Thoracic aorta (tissue), 2 donors: ENCODE results near the gene CLSTN3. TPM values are rescaled to one million over a fixed set of nuclear protein-coding genes. Genes with fewer than 3 reads are reported as not detected.

Experiments used
- ATAC-seq: fragments of 150-250 bp; one replicate; pipeline ENCODE4 v1.8.0; 2017; ENCODE audit warnings: low read depth; ENCODE audit not compliant: insufficient number of reproducible peaks, low FRiP score
- DNase-seq: peaks from one replicate; pipeline ENCODE4 v3.0.0-alpha.2; 2020; ENCODE audit warnings: low spot score
- H3K27ac ChIP-seq, 2 donors: fragments of 200-600 bp; sonication (generic); 1 replicate in 1 of 2; 2 replicates in 1 of 2; pipeline ENCODE4 v1.5.1; 2016; ENCODE audit warnings: mild to moderate bottlenecking in 2 of 2, moderate library complexity in 2 of 2
- H3K27me3 ChIP-seq: fragments of 200-600 bp; sonication (generic); replicated peaks from 2 replicates; pipeline ENCODE4 v1.6.0; 2016; ENCODE audit warnings: mild to moderate bottlenecking; ENCODE audit not compliant: insufficient read depth
- H3K36me3 ChIP-seq: fragments of 200-600 bp; sonication (generic); one replicate; pipeline ENCODE4 v1.5.1; 2016
- H3K4me1 ChIP-seq, 2 donors: fragments of 200-600 bp; sonication (generic); 1 replicate in 1 of 2; 2 replicates in 1 of 2; pipeline versions ENCODE4 v1.5.1 to v1.6.0; 2016; ENCODE audit warnings: low read depth in 2 of 2, mild to moderate bottlenecking in 1 of 2; ENCODE audit not compliant: control insufficient read depth in 1 of 2
- H3K4me3 ChIP-seq: fragments of 200-600 bp; sonication (generic); 2 replicates; pipeline ENCODE4 v1.5.1; 2016; ENCODE audit warnings: mild to moderate bottlenecking
- H3K9me3 ChIP-seq: fragments of 200-600 bp; sonication (generic); 2 replicates; pipeline ENCODE4 v1.5.1; 2016
- total RNA-seq, 2 donors: library from RNA; depleted of rRNA; stranded (reverse); fragments of >200 nt; gene quantifications; one replicate each; pipeline versions ENCODE4 v1.1.0 to v1.2.3, GENCODE V29; 2016
- TF ChIP-seq, protein P1 (sequence below): fragments of 200-600 bp; sonication (generic); IDR thresholded peaks from one replicate; pipeline ENCODE4 v1.5.1; 2019; ENCODE audit warnings: antibody characterized with exemption

Gene CLSTN3
- total RNA-seq, 2 donors from 2014 or later: 27.2 to 28.9 TPM

DNA sequence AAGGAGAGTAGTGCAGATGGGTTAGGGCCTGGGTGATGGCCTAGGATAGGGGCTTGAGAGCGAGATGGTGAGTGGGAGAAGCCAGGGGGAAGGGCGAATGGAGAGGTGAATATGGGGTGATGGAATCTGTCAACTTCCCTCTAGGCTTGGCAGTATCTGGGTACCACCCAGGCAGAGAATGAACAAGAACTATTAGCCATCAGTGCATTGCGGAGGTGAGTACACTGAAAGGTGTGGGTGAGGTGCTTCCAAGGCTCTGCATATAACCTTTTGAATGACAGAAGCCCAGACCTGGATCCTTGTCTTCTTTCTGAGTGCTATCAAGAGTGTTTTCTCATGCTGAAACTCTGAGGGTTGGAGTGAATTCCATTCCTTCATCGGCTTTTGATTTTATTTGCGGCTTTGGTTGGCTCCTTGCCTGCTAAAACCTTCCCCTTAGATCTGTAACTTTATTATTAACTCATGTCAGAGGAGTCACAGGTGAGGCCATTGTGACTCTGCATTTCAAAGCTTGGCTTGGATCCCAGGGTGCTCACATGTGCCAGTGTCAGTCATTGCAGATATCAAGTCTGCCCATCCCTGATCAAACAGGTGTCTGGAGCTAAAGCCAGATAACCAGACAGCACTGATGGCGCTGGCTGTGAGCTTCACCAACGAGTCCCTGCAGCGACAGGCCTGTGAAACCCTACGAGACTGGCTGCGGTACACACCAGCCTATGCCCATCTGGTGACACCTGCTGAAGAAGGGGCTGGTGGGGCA is 77.9 kb downstream of the CLSTN3 start:
- H3K27ac ChIP-seq: no peak overlapping the region
- H3K27me3 ChIP-seq: no peaks in the 10 kb centered on the region
- H3K4me1 ChIP-seq: no peaks in the 10 kb centered on the region
- peaks cover 59% of the 10 kb centered on the region for H3K36me3 ChIP-seq
- no peak for ATAC-seq
- TF ChIP-seq, protein P1, sequence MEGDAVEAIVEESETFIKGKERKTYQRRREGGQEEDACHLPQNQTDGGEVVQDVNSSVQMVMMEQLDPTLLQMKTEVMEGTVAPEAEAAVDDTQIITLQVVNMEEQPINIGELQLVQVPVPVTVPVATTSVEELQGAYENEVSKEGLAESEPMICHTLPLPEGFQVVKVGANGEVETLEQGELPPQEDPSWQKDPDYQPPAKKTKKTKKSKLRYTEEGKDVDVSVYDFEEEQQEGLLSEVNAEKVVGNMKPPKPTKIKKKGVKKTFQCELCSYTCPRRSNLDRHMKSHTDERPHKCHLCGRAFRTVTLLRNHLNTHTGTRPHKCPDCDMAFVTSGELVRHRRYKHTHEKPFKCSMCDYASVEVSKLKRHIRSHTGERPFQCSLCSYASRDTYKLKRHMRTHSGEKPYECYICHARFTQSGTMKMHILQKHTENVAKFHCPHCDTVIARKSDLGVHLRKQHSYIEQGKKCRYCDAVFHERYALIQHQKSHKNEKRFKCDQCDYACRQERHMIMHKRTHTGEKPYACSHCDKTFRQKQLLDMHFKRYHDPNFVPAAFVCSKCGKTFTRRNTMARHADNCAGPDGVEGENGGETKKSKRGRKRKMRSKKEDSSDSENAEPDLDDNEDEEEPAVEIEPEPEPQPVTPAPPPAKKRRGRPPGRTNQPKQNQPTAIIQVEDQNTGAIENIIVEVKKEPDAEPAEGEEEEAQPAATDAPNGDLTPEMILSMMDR: no peak
- DNase-seq: no peak
- peaks cover 3% of the 10 kb centered on the region for H3K9me3 ChIP-seq
- no peak overlapping the region for H3K4me3 ChIP-seq

Other genes starting within 250 kb of the CLSTN3 start
- gene LRRC23, start 225.5 kb upstream of the CLSTN3 start, total RNA-seq: 1 to 10 TPM; 8.5 TPM
- 10 to 100 TPM; 53.6 to 57.9 TPM for gene ENO2, start 215.8 kb upstream of the CLSTN3 start, total RNA-seq
- gene ATN1, start 202.4 kb upstream of the CLSTN3 start, total RNA-seq: 100 to 1,000 TPM; 109 to 163 TPM
- not detected for gene RNU7-1, start 186.6 kb upstream of the CLSTN3 start, total RNA-seq
- 100 to 1,000 TPM; 370 to 416 TPM for gene C12orf57, start 186.3 kb upstream of the CLSTN3 start, total RNA-seq
- gene PTPN6, start 179.0 kb upstream of the CLSTN3 start, total RNA-seq: 10 to 100 TPM; 19.0 to 24.0 TPM
- gene PHB2, start 159.7 kb upstream of the CLSTN3 start, total RNA-seq: 100 to 1,000 TPM; 103 to 139 TPM
- gene EMG1, start 159.5 kb upstream of the CLSTN3 start, total RNA-seq: 10 to 100 TPM; 31.5 to 31.7 TPM
- gene LPCAT3, start 111.9 kb upstream of the CLSTN3 start, total RNA-seq: 10 to 100 TPM; 40.5 to 51.9 TPM
- gene C1S, start 69.7 kb upstream of the CLSTN3 start, total RNA-seq: 100 to 1,000 TPM; 456 to 715 TPM
- 100 to 1,000 TPM; 811 to 997 TPM for gene C1R, start 37.9 kb upstream of the CLSTN3 start, total RNA-seq
- 100 to 1,000 TPM; 126 to 134 TPM for gene C1RL, start 21.2 kb upstream of the CLSTN3 start, total RNA-seq
- under 1 TPM in 1 of 2 donors, not detected in 1; 0.71 TPM for gene RBP5, start 1.5 kb upstream of the CLSTN3 start, total RNA-seq
- gene PEX5, start 59.3 kb downstream of the CLSTN3 start, total RNA-seq: 10 to 100 TPM; 34.5 to 42.2 TPM
- gene ACSM4, start 173.7 kb downstream of the CLSTN3 start, total RNA-seq: not detected